ENCODE measurements around the gene SCYL1. TPM values are rescaled to one million over a fixed set of nuclear protein-coding genes. Genes with fewer than 3 reads are reported as not detected.

SCYL1 gene
- total RNA-seq, 2 donors from 2014 or later: 59.2 to 84.1 TPM

DNA sequence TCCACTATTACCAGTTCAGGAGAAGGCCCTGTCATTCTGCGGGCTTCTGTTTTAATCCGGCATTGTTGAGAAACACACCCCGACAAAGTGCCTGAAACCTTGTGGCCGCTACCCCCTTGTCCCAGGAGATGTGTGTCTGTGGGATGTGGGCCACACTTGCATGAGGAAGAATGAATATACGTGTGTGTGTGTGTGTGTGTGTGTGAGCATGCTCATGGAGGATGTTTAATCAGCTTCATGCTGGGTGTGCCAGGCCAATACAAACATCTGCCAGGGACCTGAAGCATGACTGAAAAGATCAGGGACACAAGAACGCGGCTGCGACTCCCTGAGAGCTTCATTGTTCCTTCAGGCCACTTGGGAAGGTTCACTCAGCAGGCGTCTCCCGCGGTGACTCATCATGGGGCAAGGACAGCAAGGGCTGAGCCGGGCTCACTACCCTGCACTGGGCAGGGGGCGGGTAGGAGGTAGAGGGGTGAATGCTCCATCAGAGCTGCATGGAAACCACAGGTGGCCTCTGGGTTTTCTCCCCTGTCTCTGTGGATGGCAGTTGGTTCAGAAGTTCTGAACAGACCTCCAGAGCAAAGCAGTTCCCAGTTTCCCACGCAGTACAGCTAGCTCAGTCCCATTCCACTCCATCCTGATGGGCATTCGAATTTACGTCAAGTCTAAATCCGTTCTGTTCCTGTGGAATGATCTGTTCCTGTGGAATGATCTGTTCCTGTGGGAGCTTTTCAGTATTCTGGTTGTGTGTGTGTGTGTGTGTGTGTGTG lies 33.1 kb upstream of the SCYL1 start:
- DNase-seq: peak; percentile 91
- Histone ChIP-seq H3K27me3 (no peaks in the 10 kb centered on the region), H3K27ac (peak overlapping the region; percentile 99), H3K9me3 (no peaks in the 10 kb centered on the region), H3K4me1 (peaks cover 63% of the 10 kb centered on the region), H3K4me3 (no peak overlapping the region), H3K9ac (ENCODE audit: low read depth in 2 of 2, low read length in 2 of 2) (peak overlapping the region; percentile 45 to 99), H3K36me3 (no peaks in the 10 kb centered on the region)
- intact Hi-C loops (cut with DNase I): no loop called here
- no peak for TF ChIP-seq CTCF (IDR thresholded peaks at IDR 0.05)

GRCh38 chr11:65492387-65492636 lies 32.6 kb upstream of the SCYL1 start:
- DNase-seq: no peak
- intact Hi-C loops (cut with DNase I): no loop called here
- TF ChIP-seq CTCF (IDR thresholded peaks at IDR 0.05): no peak
- Histone ChIP-seq H3K9me3 (no peaks in the 10 kb centered on the region), H3K9ac (ENCODE audit: low read depth in 2 of 2, low read length in 2 of 2) (peak overlapping the region; percentile 45 to 99), H3K27ac (peak overlapping the region; percentile 99), H3K27me3 (no peaks in the 10 kb centered on the region), H3K4me3 (no peak overlapping the region), H3K36me3 (no peaks in the 10 kb centered on the region), H3K4me1 (peaks cover 58% of the 10 kb centered on the region)

GRCh38 chr11:65492637-65493366 lies 32.1 kb upstream of the SCYL1 start:
- H3K27me3 ChIP-seq: no peaks in the 10 kb centered on the region
- peak; percentile 88 for DNase-seq
- peak overlapping the region; percentile 57 to 99 for H3K9ac ChIP-seq (ENCODE audit: low read depth in 2 of 2, low read length in 2 of 2)
- no peak overlapping the region for H3K4me3 ChIP-seq
- H3K27ac ChIP-seq: peak overlapping the region; percentile 99
- H3K9me3 ChIP-seq: no peaks in the 10 kb centered on the region
- no peaks in the 10 kb centered on the region for H3K36me3 ChIP-seq
- TF ChIP-seq CTCF (IDR thresholded peaks at IDR 0.05): no peak
- peaks cover 57% of the 10 kb centered on the region for H3K4me1 ChIP-seq
- intact Hi-C loops (cut with DNase I): no loop called here

DNA sequence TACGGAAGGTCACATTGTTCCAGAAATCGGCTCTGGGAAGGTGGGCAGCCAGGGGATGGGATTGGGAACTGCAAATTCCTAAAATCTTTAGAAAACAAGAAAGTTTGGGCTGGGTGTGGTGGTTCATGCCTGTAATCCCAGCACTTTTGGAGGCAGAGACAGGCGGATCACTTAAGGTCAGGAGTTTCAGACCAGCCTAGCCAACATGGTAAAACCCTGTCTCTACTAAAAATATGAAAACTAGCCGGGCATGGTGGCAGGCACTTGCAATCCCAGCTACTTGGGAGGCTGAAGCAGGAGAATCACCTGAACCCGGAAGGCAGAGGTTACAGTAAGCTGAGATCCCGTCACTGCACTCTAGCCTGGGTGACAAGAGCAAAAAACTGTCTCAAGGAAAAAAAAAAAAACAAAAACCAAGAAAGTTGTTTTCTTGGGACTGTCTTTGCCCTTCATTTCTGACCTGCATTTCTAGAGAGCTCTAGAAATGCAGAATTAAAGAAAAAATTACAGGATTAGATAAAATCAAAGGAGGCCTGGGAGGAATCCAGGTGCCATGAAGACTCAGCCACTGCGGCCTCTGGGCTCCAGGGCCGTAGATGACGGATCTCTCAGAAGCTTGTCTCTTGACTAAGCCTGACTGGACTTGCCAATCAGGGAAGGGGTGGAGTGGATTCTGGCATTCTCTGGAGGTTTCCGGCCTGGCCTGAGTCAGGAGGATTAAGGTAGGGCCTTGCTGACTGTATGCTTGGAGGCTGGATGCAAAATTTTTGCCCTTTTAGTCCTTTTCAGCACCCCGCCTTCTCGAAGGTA lies 31.3 kb upstream of the SCYL1 start:
- peaks cover 49% of the 10 kb centered on the region for H3K4me1 ChIP-seq
- H3K27ac ChIP-seq: peak overlapping the region; percentile 99
- no peaks in the 10 kb centered on the region for H3K27me3 ChIP-seq
- DNase-seq: peak; percentile 90
- H3K4me3 ChIP-seq: no peak overlapping the region
- peak overlapping the region; percentile 57 to 99 for H3K9ac ChIP-seq (ENCODE audit: low read depth in 2 of 2, low read length in 2 of 2)
- no peaks in the 10 kb centered on the region for H3K36me3 ChIP-seq
- intact Hi-C loops (cut with DNase I): no loop called here
- TF ChIP-seq CTCF (IDR thresholded peaks at IDR 0.05): no peak
- no peaks in the 10 kb centered on the region for H3K9me3 ChIP-seq

DNA sequence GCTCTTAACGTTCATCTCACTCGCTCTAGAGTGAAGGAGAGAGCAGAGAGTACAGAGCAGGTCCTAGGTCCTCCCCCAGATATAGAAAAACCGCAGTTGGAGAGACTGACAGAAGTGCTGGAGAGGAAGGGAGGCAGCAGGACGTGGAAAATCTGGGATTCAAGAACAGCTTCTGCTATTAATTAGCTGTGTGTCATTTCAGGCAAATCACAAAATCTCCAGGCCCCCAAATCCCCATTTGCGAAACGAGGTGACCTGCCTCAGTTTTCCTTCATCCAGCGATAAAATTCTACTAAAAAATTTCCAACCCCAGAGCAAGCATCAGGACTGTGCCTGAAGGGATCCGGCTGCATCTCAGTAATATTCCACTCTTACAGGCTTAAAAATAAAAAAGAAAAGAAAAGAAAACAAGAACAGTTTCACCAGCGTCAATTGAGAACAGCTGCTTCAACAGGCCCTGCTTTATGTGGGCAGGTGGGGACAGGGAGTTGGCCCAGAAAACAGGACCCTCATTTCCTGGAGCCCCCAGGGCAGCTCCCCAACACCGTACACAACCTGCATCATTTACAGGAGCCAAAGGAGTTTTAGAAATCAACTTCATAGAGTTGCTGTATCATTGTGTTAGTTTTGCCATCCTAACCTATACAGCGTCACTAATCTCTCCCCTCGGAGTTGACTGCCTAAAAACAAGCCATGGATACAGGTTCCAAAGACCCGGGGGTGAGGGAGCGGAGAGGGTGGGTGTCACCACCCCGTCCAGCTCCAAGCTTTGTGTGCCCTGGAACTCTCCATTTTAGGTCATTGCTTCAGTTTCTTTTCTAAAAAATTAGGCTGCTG lies 28.4 kb upstream of the SCYL1 start:
- Histone ChIP-seq H3K4me3 (peak overlapping the region; percentile 16), H3K9me3 (no peaks in the 10 kb centered on the region), H3K36me3 (no peaks in the 10 kb centered on the region), H3K27me3 (no peaks in the 10 kb centered on the region), H3K9ac (ENCODE audit: low read depth in 2 of 2, low read length in 2 of 2) (peak overlapping the region; percentile 68 to 100), H3K27ac (peak overlapping the region; percentile 99), H3K4me1 (peaks cover 20% of the 10 kb centered on the region)
- intact Hi-C loops (cut with DNase I): loop anchor here (2.0 kb wide), 1 partner anchor 20 kb away; no protein-coding TSS in a partner anchor
- TF ChIP-seq CTCF (IDR thresholded peaks at IDR 0.05): no peak
- DNase-seq: no peak

Data from colonic mucosa (tissue), 4 donors.